SH-SY5Y (cell line): ENCODE results near the gene SH3D19.

Source experiments
- GATA2 ChIP-seq: IDR thresholded peaks from 2 replicates; pipeline ENCODE4 v1.6.1; 2011; ENCODE audit warnings: mild to moderate bottlenecking, low read depth, low read length
- GATA3 ChIP-seq: IDR thresholded peaks from 2 replicates; pipeline ENCODE4 v1.6.1; 2011; ENCODE audit warnings: low read depth, mild to moderate bottlenecking, low read length, moderate library complexity

Gene SH3D19

DNA sequence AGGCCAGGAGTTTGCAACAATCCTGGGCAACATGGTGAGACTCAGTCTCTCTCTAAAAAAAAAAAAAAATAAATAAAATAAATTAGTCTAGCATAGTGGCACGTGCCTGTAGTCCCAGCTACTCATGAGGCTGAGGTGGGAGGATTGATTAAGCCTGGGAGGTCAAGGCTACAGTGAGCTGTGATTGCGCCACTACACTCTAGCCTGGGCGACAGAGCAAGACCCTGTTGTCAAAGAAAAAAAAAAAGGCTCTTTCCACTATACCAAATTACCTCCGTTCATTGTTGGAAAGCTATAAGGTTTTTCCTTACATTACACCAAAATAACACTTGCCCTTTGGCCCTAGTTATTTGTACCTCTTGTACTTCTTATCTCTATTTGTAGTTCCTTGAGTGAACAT, 58.3 kb downstream of the SH3D19 start:
- TF ChIP-seq GATA3 = no peak
- TF ChIP-seq GATA2 = no peak

DNA sequence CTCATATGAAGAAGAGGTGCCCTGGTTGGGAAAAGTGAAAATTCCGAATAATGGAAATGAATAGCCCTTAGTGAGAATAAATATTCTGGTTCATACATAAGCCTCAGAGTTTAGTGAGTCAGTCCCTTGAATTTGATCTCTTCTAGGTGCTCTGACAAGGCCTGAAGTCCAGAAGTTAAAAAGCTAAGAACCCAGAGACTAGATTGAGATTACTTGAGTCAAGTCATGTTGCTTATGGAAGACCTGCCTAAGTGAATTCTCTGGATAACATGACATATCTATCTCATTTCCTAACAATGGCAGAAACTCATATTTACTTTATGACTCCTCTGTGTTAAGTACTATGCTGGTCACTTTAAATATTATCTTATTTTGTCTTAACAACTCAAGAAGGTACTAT, 58.9 kb downstream of the SH3D19 start:
- no peak for TF ChIP-seq GATA3
- TF ChIP-seq GATA2 = no peak

DNA sequence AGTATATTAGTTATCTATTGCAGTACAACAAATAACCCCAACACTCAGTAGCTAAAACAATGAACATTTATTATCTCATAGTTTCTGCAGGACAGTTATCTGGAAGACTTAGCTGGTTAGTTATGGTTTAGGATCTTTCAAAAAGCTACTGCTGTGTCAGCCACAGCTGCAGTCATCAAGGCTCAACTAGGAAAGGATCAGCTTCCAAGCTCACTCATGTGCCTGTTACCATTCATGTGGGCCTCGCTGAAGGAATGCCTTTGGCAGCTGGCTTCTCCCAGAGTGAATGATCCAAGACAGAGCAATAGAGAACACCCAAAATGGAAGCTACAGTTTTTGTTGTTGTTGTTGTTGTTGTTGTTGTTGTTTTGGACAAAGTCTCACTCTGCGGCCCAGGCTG, 62.0 kb downstream of the SH3D19 start:
- TF ChIP-seq GATA2 (no peak), GATA3 (no peak)

DNA sequence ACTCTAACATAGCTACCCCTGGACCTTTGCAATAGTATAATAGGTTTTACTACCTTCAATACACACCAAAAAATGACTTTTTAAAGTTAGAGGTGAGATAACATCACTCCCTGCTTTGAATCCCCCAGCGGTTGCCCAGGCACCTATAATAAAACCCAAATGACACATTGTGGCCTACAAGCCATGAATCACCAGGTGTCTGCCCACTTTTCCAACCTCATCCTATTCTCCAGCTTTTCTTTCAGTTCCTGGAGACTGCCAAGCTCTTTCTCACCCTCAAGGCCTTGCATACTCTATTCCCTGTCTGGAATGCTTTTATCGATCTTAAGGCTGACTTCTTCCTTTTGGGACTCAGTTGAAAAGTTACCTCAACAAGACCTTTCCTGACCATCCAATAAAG, 64.9 kb downstream of the SH3D19 start:
- TF ChIP-seq GATA2 (no peak), GATA3 (no peak)

DNA sequence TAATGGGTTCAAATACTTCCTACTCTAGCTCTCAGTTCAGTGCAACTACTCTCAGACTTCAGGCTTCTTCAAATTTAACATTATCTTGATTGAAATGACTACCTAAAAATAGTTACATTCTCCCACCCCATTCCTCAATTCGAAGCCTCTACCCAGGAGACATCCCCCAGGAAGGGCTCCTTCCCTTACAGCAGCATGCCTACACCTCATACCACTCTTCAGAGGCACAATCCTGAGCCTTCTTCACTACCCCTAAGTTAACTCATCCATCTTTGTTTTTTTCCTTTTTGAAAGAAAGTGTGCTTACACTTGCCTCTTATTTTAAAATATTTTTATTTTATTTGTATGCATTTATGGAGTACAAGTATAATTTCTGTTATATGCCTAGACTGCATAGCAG, 65.7 kb downstream of the SH3D19 start:
- no peak for TF ChIP-seq GATA2
- no peak for TF ChIP-seq GATA3

DNA sequence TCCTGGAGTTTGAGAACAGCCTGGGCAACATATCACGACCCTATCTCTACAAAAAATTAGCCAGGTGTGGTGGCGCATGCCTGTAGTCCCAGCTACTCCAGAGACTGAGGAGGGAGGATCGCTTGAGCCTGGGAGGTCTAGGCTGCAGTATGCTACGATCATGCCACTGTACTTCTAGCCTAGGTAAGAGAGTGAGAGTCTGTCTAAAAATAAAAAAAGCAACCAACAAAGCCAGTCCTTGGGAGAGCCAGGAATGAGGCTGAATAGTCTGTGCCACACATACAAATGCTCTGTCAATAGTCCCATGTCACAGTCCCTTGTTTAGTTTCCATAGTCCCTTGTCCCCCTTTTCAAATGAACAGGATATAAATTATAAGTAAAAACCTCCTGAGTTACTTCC, 67.7 kb downstream of the SH3D19 start:
- TF ChIP-seq GATA2 (no peak), GATA3 (no peak)

DNA sequence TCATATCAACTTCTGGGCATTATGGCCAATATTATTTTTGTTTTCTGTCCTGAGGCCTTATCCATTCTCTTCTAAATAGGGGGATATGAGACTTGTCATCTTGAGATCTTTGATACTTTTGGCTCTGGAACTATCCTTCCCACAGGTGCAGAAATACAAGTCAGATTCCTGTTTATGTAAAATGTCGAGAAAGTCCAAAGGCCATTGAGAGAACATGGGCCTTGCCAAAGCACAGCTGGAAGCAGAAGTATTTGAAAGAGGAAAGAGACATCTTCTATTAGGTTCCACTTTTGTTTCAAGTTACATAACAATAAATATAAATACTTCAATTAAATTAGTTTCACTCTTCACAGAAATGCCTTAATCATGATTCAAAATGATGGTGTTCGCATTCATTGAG, 69.3 kb downstream of the SH3D19 start:
- no peak for TF ChIP-seq GATA2
- no peak for TF ChIP-seq GATA3

DNA sequence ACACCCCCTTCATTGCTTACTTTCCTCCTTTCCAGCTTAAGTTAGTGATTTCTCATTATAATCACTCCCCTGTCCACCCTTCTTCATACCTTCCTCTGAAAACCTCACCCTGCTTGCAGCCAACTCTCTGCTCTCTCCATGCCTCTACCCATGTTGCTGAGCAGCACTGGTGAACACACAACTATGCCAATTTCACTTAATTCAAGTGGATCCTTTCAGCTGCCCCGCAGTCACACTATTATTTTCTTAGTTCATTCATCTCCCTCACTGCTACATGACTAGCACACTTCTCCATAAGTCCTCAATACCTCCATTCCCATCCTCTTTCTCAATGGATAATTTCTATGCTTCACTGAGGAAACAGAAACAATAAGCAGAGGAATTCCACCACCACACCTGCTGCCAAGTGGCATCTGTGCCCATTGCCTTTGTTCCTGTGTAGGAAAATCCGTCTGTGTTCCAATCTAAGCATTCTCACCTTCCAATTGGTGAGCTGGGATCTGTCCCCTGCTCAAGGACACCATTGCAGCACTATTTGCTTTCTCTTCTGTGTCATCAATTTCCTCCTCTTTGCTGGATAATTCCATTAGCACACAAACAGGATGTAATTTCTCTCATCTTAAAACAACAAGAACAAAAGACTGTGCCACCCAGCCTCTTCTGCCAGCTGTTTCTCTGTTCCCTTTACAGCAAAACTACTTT, 73.7 kb downstream of the SH3D19 start:
- TF ChIP-seq GATA2 = no peak
- TF ChIP-seq GATA3 = no peak

DNA sequence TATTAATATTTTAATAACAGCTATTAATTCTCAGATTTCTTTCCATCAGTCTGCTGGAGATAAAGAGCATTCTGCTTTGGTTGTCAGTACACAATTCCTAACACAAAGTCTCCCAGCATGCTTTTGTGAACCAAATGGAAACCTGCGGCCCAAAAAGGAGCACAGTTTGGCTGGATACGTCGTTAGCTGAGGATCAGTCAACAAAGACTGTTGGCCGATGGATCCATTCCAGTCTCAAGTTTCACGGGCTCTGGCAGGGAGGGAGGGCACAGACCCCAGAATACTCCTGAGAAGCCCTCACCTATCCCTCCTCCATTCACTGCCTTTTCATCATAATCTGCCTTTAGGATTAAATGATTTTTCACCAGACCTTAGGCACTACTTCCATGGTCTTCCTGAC, 74.7 kb downstream of the SH3D19 start:
- TF ChIP-seq GATA3 = no peak
- no peak for TF ChIP-seq GATA2

DNA sequence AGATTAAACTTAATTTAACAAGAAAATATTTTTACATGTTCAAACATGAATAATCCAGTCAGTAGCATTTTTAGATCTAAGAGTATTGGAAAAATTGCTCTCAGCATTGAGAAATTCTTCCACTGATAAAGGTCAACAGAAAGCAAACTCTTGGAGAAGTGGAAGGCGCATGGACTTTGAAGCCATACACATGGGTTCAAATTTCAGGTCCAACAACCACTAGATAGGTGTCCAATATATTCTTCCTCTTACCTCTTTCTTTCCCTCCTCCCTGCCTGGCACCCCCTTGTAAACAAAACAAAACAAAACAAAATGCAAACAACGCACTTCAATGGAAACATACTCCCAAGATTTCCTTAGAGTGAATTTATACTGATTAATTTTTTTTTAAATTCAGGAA, 76.9 kb downstream of the SH3D19 start:
- TF ChIP-seq GATA2 (no peak), GATA3 (no peak)

DNA sequence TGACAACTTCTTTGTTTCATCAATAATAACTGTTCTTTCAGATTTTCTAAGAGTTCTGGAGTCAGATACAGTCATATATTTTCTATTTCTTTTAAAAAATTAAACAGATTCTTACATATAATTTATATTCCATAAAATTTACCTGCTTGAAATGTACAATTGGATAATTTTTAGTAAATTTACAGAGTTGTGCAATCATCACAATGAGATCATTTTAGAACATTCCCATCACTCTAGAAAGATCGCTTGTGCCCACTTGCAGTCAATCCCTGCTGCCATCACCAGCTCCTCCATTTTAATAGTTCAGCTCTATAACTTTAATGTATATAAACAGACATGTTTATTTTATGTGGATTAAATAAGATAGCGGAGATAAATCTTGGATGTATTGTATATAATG, 78.0 kb downstream of the SH3D19 start:
- TF ChIP-seq GATA3 (no peak), GATA2 (no peak)

DNA sequence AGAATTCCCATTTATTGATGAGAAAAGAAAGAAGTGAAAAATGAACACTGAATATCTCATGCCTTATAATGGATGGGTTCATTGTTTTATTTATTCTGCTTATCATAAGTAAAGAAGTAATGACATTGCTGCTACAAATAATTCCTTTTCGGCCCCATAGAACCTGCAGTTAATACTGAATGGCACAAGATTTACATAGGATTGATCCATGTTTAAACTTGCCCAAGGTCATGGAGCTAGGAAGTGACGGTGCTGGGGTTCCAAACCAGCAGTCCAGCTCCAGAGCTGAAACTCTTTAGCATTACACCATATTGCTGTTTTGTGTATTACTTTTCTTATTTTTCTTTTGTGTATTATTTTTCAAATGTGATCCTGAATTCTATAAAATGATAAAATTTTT, 78.7 kb downstream of the SH3D19 start:
- TF ChIP-seq GATA3 (no peak), GATA2 (no peak)

DNA sequence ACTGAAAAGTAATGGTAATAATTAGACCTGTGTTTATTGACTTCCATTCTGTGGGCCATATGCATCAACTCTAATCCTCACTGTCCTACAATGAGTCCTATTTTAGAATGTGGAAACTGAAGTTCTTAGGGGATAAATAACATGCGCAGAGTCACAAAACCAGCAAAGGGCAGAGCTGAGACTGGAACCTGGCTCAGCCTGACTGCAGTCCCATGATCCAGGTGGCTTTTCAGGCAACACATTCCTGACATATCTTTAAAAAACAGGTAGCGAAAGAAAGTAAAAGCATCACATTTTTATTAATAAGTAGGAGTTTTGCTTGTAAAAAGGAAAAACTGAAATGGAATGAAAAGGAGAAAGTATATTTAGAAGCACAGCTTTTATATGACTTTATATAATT, 83.1 kb downstream of the SH3D19 start:
- TF ChIP-seq GATA3 (no peak), GATA2 (no peak)

DNA sequence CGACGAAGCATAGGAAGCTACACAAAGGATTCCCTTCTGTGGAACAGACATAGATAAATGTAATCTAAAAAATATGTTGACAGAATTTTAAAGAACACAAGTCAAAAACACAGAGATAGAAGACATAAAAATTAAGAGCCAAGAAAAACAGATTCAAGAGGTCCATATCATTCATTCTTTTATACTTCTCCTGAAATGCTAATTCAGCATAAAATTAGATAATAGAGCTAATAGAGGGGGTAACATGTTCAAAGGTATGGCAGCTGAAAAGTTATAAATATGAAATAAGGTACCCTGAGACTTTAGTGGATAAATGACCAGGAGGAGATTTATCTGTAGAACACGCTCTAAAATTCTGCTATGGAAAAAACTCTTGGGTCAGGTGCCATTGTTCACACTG, 85.8 kb downstream of the SH3D19 start:
- TF ChIP-seq GATA3 (no peak), GATA2 (no peak)

DNA sequence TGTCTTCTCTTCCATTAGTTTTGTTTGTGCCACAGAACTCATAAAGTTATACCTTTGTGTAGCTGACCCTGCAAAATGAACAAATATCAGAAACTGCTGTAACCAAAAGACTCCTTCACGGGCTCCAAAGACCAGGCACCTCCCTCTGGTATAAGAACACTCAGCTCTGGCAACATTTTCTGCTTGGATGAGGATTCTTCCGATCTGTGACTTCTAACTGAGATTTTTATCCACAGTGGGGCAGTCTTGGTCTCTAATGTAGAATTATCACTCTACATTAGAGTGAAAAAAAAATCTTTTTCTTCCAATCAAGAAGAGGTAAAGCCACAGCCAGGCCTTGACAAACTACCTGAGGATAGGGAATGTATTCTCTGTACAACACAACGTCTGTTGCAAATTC, 86.9 kb downstream of the SH3D19 start:
- TF ChIP-seq GATA2 (no peak), GATA3 (no peak)

DNA sequence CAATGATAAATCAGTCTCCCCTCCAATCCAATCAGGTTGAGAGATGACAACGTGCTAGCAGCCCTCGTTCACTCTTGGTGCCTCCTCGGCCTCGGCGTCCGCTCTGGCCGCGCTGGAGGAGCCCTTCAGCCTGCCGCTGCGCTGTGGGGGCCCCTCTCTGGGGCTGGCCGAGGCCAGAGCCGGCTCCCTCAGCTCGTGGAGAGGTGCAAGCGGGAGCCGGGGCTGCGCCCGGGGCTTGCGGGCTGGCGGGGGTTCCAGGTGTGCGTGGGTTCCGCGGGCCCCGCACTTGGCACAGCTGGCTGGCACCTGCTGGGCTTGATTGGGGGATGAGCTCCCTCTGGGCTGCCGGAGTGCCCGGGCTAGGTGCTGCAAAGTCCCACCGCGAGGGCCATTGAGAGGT, 89.4 kb downstream of the SH3D19 start:
- TF ChIP-seq GATA2 = no peak
- TF ChIP-seq GATA3 = no peak

DNA sequence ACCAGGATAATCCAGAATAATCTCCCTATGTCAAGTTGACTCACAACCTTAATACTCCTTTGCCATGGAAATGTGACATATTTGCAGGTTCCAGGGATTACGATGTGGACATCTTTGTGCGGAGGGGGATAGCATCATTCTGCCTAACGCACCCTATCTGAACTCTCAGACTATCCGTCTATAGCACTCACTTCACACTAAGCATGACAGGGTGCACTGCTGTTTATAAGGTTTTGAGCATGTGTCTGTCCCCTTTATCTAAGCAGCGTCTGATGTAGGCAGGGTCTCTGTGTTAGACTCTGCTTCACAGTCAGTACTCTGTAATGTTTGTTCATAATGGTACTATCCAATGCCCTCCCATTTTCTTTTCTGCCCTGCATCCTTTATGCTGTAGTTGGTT, 91.8 kb downstream of the SH3D19 start:
- TF ChIP-seq GATA3 = no peak
- TF ChIP-seq GATA2 = no peak
